CD4-positive, CD25-positive, alpha-beta regulatory T cell (primary cell): ENCODE data around the gene VPS37C. TPM values are rescaled to one million over a fixed set of nuclear protein-coding genes. Genes with fewer than 3 reads are reported as not detected.

Source experiments
- ATAC-seq, 2 donors: fragments of 150-1000 bp; cut with Tn5 transposase; one replicate each; pipeline ENCODE4 v1.10.0; 2021; ENCODE audit warnings: low read depth in 2 of 2, moderate number of reproducible peaks in 2 of 2, moderate library complexity in 1 of 2
- DNase-seq, 3 donors: peaks; one replicate each; pipeline versions ENCODE4 v3.0.0 to v3.0.0-alpha.2; 2012 to 2022; ENCODE audit warnings: mixed read lengths in 1 of 3
- H3K27ac ChIP-seq: one replicate; pipeline ENCODE4 v1.7.0; 2013; ENCODE audit warnings: mild to moderate bottlenecking, low read length; ENCODE audit not compliant: insufficient read depth, poor library complexity, severe bottlenecking
- H3K27me3 ChIP-seq: one replicate; pipeline ENCODE4 v1.7.0; 2013; ENCODE audit warnings: low read length; ENCODE audit not compliant: control insufficient read depth, insufficient read depth
- H3K36me3 ChIP-seq: one replicate; pipeline ENCODE4 v1.7.0; 2013; ENCODE audit warnings: mild to moderate bottlenecking, low read length, moderate library complexity; ENCODE audit not compliant: control insufficient read depth, insufficient read depth
- H3K4me1 ChIP-seq: 2 replicates; pipeline ENCODE4 v1.7.0; 2013; ENCODE audit warnings: mild to moderate bottlenecking, low read length; ENCODE audit not compliant: insufficient read depth, control insufficient read depth, poor library complexity, severe bottlenecking
- H3K4me3 ChIP-seq: one replicate; pipeline ENCODE4 v1.7.0; 2013; ENCODE audit warnings: low read depth, mild to moderate bottlenecking, low read length, moderate library complexity
- H3K9me3 ChIP-seq, 2 experiments: 1 replicate in 1 of 2; 2 replicates in 1 of 2; pipeline ENCODE4 v1.7.0; 2013; ENCODE audit warnings: low read length in 2 of 2, mild to moderate bottlenecking in 1 of 2, moderate library complexity in 1 of 2; ENCODE audit not compliant: control insufficient read depth in 2 of 2
- H3K27ac Mint-ChIP-seq, 3 donors: one replicate each; pipeline ENCODE4 v1.8.0; 2020 to 2022; ENCODE audit warnings: mild to moderate bottlenecking in 3 of 3, mixed read lengths in 3 of 3, moderate library complexity in 2 of 3
- H3K27me3 Mint-ChIP-seq: one replicate; pipeline ENCODE4 v1.8.0; 2022; ENCODE audit warnings: mild to moderate bottlenecking, mixed read lengths
- H3K36me3 Mint-ChIP-seq: one replicate; pipeline ENCODE4 v1.8.0; 2020; ENCODE audit warnings: mixed read lengths
- H3K4me1 Mint-ChIP-seq, 4 donors: one replicate each; pipeline ENCODE4 v1.8.0; 2020 to 2022; ENCODE audit warnings: mixed read lengths in 4 of 4, mild to moderate bottlenecking in 1 of 4
- H3K4me3 Mint-ChIP-seq, 4 donors: one replicate each; pipeline ENCODE4 v1.8.0; 2020 to 2022; ENCODE audit warnings: mild to moderate bottlenecking in 4 of 4, mixed read lengths in 4 of 4, moderate library complexity in 3 of 4
- H3K9me3 Mint-ChIP-seq, 7 donors: one replicate each; pipeline ENCODE4 v1.8.0; 2020 to 2022; ENCODE audit warnings: mixed read lengths in 7 of 7, mild to moderate bottlenecking in 3 of 7, moderate library complexity in 2 of 7
- polyA plus RNA-seq, 4 donors: library from polyadenylated mRNA; unstranded; fragments of 300-500 nt; fragmentation: Illumina TruSeq; gene quantifications; one replicate each; pipeline ENCODE4 v1.2.3, GENCODE V29; 2021
- total RNA-seq: library from RNA; stranded (reverse); gene quantifications from one replicate; pipeline ENCODE4 v1.2.3, GENCODE V29; 2022

VPS37C gene
- total and polyA plus RNA-seq, 5 donors from 2014 or later: 0.30 to 2.8 (median 0.65) TPM

DNA sequence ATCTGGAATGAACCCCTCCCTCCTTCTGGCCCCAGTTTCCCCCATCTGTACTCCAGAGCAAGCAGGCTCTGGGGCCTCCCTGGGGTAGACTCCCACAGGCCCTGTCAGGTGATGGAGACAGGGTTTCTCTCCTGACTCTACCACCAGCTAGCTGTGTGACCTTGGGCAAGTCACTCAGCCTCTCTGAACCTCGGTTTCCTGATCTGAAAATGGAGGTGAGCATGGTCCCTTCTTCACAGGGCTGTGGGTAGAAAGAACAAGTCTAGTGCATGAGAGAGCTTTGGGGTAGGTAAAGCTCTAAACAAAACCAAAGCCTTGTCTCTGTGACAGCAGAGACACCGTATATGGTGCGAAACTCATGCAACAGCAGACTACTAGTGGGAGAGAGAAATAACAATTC, 53.3 kb downstream of the VPS37C start:
- Mint-ChIP-seq H3K27ac (peak overlapping the region; percentile 76 to 97 (median 76)), H3K27me3 (no peaks in the 10 kb centered on the region), H3K4me3 (peak overlapping the region in 2 of 4 donors; percentile 29 to 50), H3K9me3 (no peaks in the 10 kb centered on the region), H3K4me1 (peaks cover 13 to 97% (median 70%) of the 10 kb centered on the region in 4 donors), H3K36me3 (peaks cover 59% of the 10 kb centered on the region)
- H3K9me3 ChIP-seq: no peaks in the 10 kb centered on the region
- H3K27ac ChIP-seq: peak overlapping the region; percentile 85
- peak overlapping the region; percentile 76 for H3K4me3 ChIP-seq
- no peak for DNase-seq
- ATAC-seq: no peak
- H3K27me3 ChIP-seq: no peaks in the 10 kb centered on the region
- peaks cover 90% of the 10 kb centered on the region for H3K4me1 ChIP-seq
- H3K36me3 ChIP-seq: peaks cover 52% of the 10 kb centered on the region

DNA sequence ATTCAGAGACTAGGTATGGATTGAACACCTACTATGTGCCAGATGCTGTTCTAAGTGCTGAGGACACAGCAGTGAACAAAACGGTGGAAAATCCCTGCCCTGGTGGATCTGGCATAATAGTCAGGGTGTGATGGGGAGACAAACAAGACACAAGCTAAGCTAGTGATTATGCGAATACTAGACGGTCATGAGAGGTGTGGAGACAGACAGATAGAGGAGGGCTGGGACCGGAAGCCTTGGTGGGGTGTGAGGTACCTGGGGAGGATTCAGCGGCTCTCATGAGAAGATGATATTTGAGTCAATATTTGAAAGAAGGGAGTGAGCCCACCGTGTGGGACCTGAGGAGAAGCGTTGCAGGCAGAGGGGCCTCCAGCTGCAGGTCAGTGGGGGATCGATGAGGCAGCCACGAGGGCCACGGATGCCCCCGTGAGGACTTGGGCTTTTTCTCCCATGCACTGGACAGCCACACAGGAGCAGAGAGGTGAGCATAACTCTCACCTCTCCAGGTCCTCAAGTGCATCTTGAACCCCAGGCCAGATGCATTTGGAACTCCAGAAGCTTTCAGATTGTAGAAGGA, 54.2 kb downstream of the VPS37C start:
- Histone ChIP-seq H3K4me1 (peaks cover 83% of the 10 kb centered on the region), H3K9me3 (no peaks in the 10 kb centered on the region), H3K27me3 (no peaks in the 10 kb centered on the region), H3K27ac (peak overlapping the region; percentile 85), H3K4me3 (peak overlapping the region; percentile 76), H3K36me3 (peaks cover 48% of the 10 kb centered on the region)
- Mint-ChIP-seq H3K27me3 (no peaks in the 10 kb centered on the region), H3K4me1 (peaks cover 11 to 88% (median 62%) of the 10 kb centered on the region in 4 donors), H3K9me3 (no peaks in the 10 kb centered on the region), H3K27ac (peak overlapping the region; percentile 76 to 92 (median 91)), H3K4me3 (peak overlapping the region in 1 of 4 donors; percentile 72), H3K36me3 (peaks cover 53% of the 10 kb centered on the region)
- peak in 1 of 3 donors; percentile 43 for DNase-seq
- ATAC-seq: no peak

DNA sequence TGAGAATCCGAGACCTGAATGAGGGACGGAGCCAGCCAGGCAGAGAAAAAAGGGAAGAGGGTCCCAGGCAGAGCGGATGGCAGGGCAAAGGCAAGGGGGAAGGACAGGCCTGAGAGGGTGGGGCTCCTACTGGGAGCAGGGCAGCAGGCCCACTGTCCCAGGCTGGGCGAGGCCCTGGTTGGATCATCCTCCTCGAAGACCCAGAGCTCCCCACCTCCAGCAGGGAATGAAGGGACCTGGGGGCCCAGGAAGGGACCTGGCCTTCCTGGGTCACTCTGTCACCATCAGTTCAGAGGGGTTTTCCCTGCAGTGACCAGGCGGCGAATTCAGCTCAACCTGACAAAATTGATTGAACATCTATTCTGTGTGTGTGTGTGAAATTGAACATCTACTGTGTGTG, 54.9 kb downstream of the VPS37C start:
- Histone ChIP-seq H3K9me3 (no peaks in the 10 kb centered on the region), H3K4me3 (peak overlapping the region; percentile 76), H3K4me1 (peaks cover 78% of the 10 kb centered on the region), H3K27me3 (no peaks in the 10 kb centered on the region), H3K36me3 (peaks cover 46% of the 10 kb centered on the region), H3K27ac (peak overlapping the region; percentile 85)
- H3K4me3 Mint-ChIP-seq: peak overlapping the region in 1 of 4 donors; percentile 72
- peaks cover 11 to 81% (median 55%) of the 10 kb centered on the region in 4 donors for H3K4me1 Mint-ChIP-seq
- peak overlapping the region; percentile 76 to 92 (median 91) for H3K27ac Mint-ChIP-seq
- H3K27me3 Mint-ChIP-seq: no peaks in the 10 kb centered on the region
- no peak for DNase-seq
- H3K9me3 Mint-ChIP-seq: no peaks in the 10 kb centered on the region
- ATAC-seq: no peak
- H3K36me3 Mint-ChIP-seq: peaks cover 46% of the 10 kb centered on the region

DNA sequence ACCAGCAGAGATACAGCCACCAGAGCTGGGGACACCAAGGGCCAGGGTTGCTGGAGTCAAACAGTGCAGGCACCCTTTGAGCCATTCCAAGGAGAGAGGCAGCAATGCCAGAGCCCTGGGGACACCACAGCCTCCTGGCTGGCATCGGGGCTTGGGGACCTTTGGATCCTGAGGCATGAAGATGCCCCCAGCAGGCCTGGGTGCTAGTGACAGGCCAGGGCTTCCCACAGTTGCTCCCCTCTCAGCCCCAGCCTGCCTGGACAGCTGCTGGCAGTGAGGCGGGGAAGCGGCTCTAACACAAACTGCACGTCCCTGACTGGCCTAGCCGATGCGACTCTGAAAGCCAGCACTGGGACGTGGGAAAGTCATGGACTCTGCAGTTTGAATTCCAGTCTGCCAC, 56.3 kb downstream of the VPS37C start:
- H3K36me3 Mint-ChIP-seq: peaks cover 34% of the 10 kb centered on the region
- peaks cover 65% of the 10 kb centered on the region for H3K4me1 ChIP-seq
- H3K27me3 Mint-ChIP-seq: no peaks in the 10 kb centered on the region
- peaks cover 36% of the 10 kb centered on the region for H3K36me3 ChIP-seq
- H3K4me3 Mint-ChIP-seq: no peak overlapping the region
- H3K4me1 Mint-ChIP-seq: peaks cover 11 to 68% (median 43%) of the 10 kb centered on the region in 4 donors
- H3K27me3 ChIP-seq: no peaks in the 10 kb centered on the region
- no peaks in the 10 kb centered on the region for H3K9me3 Mint-ChIP-seq
- peak overlapping the region; percentile 99 for H3K4me3 ChIP-seq
- DNase-seq (no peak), ATAC-seq (no peak)
- H3K27ac ChIP-seq: peak overlapping the region; percentile 92
- H3K27ac Mint-ChIP-seq: peak overlapping the region in 2 of 3 donors; percentile 58 to 76
- H3K9me3 ChIP-seq: no peaks in the 10 kb centered on the region

DNA sequence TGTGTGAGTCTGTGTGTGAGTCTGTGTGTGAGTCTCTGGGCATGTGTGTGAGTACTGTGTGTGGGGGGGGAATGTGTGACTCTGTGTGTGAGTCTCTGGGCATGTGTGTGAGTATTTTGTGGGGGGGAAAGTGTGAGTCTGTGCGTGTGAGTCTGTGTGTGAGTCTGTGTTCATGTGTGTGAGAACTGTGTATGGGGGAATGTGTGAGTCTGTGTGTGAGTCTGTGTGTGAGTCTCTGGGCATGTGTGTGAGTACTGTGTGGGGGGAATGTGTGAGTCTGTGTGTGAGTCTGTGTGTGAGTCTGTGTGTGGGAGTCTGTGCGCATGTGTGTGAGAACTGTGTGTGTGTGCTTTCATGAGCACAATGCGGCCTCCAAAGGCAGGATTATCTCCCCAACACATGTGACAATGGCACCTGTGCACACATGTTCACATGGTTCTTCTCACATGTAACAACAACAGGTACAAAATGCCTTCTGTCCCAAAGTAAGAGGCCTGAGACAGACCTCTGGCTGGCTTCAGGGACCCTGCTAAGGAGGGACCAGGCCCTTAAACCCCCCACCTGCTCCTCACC, 57.3 kb downstream of the VPS37C start:
- Mint-ChIP-seq H3K4me3 (no peak overlapping the region), H3K27me3 (no peaks in the 10 kb centered on the region), H3K27ac (no peak overlapping the region), H3K36me3 (peaks cover 34% of the 10 kb centered on the region), H3K4me1 (peaks cover 7 to 58% (median 35%) of the 10 kb centered on the region in 4 donors), H3K9me3 (no peaks in the 10 kb centered on the region)
- DNase-seq (no peak), ATAC-seq (no peak)
- peak overlapping the region; percentile 92 for H3K27ac ChIP-seq
- peak overlapping the region; percentile 99 for H3K4me3 ChIP-seq
- no peaks in the 10 kb centered on the region for H3K27me3 ChIP-seq
- H3K4me1 ChIP-seq: peaks cover 56% of the 10 kb centered on the region
- peaks cover 31% of the 10 kb centered on the region for H3K36me3 ChIP-seq
- H3K9me3 ChIP-seq: no peaks in the 10 kb centered on the region

DNA sequence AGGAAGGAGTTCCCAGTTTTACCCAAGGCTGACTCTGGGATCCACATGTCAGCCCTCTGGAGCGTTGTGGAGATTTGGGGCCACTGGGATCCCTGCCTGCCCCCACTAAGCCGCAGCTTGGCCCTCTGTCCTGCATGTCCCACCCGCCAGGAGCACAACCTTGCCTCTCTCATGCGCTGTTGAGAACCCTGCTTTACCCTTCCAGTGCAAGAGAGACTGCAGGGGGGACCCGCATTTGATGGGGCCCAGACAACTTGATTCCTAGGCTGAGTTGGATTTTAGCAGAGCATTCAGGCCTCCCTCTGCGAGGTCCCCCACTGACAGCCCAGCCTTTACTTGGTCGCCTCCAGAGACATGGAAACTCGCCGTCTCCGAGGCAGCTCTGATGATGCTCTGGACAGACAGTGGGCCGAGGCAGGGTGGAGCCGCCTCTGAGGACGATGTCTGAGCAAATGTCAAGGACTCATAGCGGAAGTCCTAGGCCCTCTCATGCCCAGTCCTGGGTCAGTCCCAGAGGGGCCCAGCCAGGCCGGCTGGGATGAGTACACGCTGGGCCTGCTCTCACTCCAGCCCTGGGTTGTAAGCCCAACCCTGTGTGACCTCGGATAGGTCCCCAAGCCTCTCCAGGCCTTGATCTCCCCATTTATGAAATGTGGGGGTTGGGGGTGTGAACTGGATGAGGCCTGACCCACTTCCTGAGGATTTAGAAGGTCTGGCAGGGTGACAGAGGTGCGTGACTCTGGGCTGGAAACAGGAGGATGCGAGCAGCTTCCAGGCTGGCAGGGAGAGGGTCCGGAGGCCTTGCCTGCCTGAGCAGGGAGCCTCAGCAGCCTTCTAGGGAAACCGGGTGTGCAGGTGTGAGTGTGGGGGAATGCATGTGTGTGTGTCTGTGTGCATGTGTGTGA, 58.3 kb downstream of the VPS37C start:
- H3K36me3 ChIP-seq: peaks cover 21% of the 10 kb centered on the region
- H3K4me1 Mint-ChIP-seq: peaks cover 7 to 47% (median 28%) of the 10 kb centered on the region in 4 donors
- H3K27me3 ChIP-seq: no peaks in the 10 kb centered on the region
- peaks cover 56% of the 10 kb centered on the region for H3K4me1 ChIP-seq
- H3K27ac ChIP-seq: peak overlapping the region; percentile 92
- ATAC-seq: peak; percentile 24 to 42
- peak overlapping the region; percentile 99 for H3K4me3 ChIP-seq
- no peak overlapping the region for H3K27ac Mint-ChIP-seq
- DNase-seq: peak in 1 of 3 donors; percentile 64
- H3K36me3 Mint-ChIP-seq: peaks cover 27% of the 10 kb centered on the region
- H3K9me3 Mint-ChIP-seq: no peaks in the 10 kb centered on the region
- no peak overlapping the region for H3K4me3 Mint-ChIP-seq
- H3K27me3 Mint-ChIP-seq: no peaks in the 10 kb centered on the region
- H3K9me3 ChIP-seq: no peaks in the 10 kb centered on the region

DNA sequence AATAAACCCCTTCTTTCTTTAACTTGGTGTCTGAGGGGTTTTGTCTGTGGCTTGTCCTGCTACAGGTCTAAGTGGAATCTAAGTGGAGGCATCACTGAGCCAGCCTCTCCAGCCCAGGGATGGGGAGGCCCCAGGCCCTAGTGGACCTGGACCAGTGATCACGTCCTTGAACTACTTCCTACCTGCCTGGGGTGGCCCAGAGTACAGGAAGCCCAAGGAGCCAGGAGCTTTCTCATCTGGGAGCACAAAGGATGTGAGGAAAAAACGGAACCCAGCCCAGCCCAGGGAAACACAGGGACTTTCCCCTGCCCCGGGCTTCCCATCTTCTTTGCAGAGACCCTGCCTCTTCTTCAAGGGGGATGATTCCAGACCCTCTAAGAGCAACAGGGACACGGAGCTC, 62.4 kb downstream of the VPS37C start:
- H3K27ac ChIP-seq: peak overlapping the region; percentile 59

More for the DNA sequence above, 62.4 kb downstream of the VPS37C start:
- Mint-ChIP-seq H3K36me3 (peaks cover 7% of the 10 kb centered on the region), H3K4me3 (no peak overlapping the region), H3K27ac (no peak overlapping the region), H3K4me1 (peaks cover 0 to 23% (median 11%) of the 10 kb centered on the region in 4 donors), H3K27me3 (no peaks in the 10 kb centered on the region), H3K9me3 (peaks cover 0 to 3% (median 0%) of the 10 kb centered on the region in 7 donors)
- H3K36me3 ChIP-seq: no peaks in the 10 kb centered on the region
- no peak overlapping the region for H3K4me3 ChIP-seq
- no peaks in the 10 kb centered on the region for H3K9me3 ChIP-seq
- DNase-seq (no peak), ATAC-seq (no peak)
- H3K4me1 ChIP-seq: peaks cover 18% of the 10 kb centered on the region
- no peaks in the 10 kb centered on the region for H3K27me3 ChIP-seq
